C4-2B (cell line): ENCODE results near the gene DNAAF3.

ENCODE experiments used
- CTCF ChIP-seq: fragments of 450-650 bp; conservative IDR thresholded peaks from 2 replicates; pipeline ENCODE4 v1.5.1; 2017; ENCODE audit warnings: mild to moderate bottlenecking
- ZFX ChIP-seq: fragments of 450-650 bp; IDR thresholded peaks from 2 replicates; pipeline ENCODE4 v1.6.1; 2017

- TF ChIP-seq CTCF (no peak), ZFX (no peak)
Measured at GRCh38 chr19:55134736-55135135, 31.7 kb downstream of the DNAAF3 start.
